GM12874 (cell line): ENCODE measurements around the gene RBM33.

Experiments
- TF ChIP-seq, protein P1 (sequence below): IDR thresholded peaks from 2 replicates; pipeline ENCODE4 v1.5.1; 2011; ENCODE audit warnings: low read depth, mild to moderate bottlenecking, control low read depth, low read length, moderate library complexity; ENCODE audit not compliant: insufficient read depth

The RBM33 gene

GRCh38 chr7:155818154-155818819 is 173.8 kb downstream of the RBM33 start:
- TF ChIP-seq, protein P1, sequence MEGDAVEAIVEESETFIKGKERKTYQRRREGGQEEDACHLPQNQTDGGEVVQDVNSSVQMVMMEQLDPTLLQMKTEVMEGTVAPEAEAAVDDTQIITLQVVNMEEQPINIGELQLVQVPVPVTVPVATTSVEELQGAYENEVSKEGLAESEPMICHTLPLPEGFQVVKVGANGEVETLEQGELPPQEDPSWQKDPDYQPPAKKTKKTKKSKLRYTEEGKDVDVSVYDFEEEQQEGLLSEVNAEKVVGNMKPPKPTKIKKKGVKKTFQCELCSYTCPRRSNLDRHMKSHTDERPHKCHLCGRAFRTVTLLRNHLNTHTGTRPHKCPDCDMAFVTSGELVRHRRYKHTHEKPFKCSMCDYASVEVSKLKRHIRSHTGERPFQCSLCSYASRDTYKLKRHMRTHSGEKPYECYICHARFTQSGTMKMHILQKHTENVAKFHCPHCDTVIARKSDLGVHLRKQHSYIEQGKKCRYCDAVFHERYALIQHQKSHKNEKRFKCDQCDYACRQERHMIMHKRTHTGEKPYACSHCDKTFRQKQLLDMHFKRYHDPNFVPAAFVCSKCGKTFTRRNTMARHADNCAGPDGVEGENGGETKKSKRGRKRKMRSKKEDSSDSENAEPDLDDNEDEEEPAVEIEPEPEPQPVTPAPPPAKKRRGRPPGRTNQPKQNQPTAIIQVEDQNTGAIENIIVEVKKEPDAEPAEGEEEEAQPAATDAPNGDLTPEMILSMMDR, result no peak

DNA sequence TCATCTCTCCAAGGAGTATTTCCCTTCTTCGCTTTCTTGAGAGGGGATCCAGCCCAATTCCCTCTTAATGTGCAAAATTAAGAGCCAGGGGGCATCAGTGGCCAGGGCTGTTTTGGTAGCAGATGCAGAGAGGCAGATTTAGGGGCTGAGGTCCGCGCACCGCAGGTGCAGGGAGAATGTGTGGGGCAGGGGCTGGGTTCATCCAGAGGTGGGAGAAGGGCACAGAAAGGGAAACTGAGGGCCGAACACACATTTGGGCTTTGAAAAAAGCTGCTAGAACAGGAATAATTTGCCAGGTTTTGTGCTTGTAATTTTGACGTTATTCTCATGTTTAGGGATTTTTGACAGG is 174.3 kb downstream of the RBM33 start:
- TF ChIP-seq, protein P1, result no peak

DNA sequence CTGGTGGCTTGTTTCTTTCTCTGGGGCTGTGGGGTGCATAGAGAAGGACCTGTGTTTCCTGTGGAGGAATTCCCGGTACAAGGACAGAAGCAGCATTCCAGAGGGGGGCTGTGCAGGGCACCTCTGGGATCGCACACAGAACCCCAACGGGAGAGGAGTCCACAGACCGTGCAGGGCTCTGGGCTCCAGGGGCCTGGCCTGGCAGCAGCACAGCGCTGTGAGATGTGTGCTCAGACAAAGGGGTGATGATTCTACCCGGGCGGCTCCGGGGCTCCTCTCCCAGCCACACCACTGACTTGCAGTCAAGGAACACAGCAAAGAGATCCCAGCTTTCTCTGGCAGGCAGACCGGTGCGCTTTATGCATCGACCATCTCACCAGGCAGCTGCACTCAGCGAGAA is 174.7 kb downstream of the RBM33 start:
- TF ChIP-seq, protein P1, result no peak

DNA sequence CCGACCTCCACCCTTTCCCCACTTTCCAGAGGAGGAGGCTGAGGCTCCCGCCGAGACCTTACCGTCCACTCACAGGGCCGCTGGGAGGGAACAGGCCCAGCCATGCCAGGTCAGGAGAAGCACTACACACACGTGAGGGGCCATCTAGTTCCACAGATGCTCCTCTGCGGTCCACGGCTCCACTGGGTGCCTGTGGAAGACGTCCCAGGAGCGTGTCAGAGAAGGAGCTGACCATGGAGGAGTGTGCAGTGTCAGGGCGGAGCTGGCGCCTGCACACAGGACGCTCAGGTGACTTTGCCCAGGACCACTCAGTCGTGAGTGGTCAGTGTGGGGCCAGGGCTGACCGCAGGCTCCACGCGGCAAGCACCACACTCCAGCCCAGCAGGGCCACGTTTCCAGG is 175.8 kb downstream of the RBM33 start:
- TF ChIP-seq, protein P1, result no peak

- TF ChIP-seq, protein P1, result no peak
Measured at GRCh38 chr7:155820788-155821187, 176.3 kb downstream of the RBM33 start.

DNA sequence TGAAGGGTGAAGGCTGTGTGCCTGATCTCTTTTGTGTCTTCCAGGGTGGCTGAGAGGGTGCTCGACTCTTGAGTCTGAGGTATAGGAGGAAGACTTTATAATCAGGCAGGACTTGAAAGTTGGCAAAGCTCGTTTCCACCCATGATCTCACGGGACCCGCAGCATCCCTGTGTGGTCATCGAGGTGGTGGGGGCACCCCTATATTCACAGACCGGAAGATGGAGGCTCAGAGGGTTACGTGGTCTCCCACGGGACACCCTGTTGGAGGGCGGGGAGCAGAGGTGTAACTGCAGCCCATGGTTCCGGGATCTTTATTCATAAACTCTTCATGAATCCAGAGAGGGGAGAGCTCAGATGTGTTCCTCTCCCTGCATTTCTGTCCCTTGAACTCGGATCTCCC is 177.4 kb downstream of the RBM33 start:
- TF ChIP-seq, protein P1, result no peak

GRCh38 chr7:155824227-155824886 is 179.9 kb downstream of the RBM33 start:
- TF ChIP-seq, protein P1, result no peak
